Measurements from ENCODE around the gene NT5C1B. TPM values are rescaled to one million over a fixed set of nuclear protein-coding genes. Genes with fewer than 3 reads are reported as not detected.
"Not testable (repeated sequence)": the region's sequence is repeated elsewhere in the genome, so short reads cannot be mapped to it uniquely, and the experiment has no call there.

The NT5C1B gene
- total RNA-seq (ENCODE audit: low replicate concordance) = not detected in 2 replicates
- long read RNA-seq = 0 reads

DNA sequence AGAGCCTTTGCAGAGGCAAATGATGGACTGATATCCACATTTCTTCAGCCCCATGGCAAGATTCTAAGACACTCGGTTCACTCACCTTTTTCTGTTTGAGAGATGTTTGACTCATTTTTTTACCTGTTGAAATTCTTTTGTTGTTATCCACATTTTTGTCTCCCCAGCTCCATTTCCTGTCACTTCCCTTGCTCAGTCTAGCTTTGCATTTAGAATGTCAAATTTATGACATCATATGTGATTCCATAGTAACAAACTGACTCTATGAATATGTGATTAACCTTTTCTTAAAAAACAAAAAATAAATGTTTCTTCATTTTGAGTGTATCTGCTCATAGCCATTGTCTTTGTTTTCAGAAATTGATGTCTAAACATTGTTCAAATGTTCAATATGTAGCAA, at the start of gene NT5C1B:
NT5C1B (minus strand) TSS at position 216 of the 400 bp plus-strand sequence; CDS start at position 115, 101 bp downstream.
- Mint-ChIP-seq H3K27me3 (no peaks in the 10 kb centered on the region), H3K27ac (no peak within 1 kb of the TSS), H3K9me3 (no peaks in the 10 kb centered on the region), H3K4me1 (ENCODE audit: unreplicated experiment) (no peaks in the 10 kb centered on the region), H3K4me3 (no peak within 1 kb of the TSS), H3K36me3 (peaks cover 5% of the 10 kb centered on the region)
- DNase-seq (ENCODE audit: extremely low spot score, unreplicated experiment) = no peak
- TF ChIP-seq, protein P1, sequence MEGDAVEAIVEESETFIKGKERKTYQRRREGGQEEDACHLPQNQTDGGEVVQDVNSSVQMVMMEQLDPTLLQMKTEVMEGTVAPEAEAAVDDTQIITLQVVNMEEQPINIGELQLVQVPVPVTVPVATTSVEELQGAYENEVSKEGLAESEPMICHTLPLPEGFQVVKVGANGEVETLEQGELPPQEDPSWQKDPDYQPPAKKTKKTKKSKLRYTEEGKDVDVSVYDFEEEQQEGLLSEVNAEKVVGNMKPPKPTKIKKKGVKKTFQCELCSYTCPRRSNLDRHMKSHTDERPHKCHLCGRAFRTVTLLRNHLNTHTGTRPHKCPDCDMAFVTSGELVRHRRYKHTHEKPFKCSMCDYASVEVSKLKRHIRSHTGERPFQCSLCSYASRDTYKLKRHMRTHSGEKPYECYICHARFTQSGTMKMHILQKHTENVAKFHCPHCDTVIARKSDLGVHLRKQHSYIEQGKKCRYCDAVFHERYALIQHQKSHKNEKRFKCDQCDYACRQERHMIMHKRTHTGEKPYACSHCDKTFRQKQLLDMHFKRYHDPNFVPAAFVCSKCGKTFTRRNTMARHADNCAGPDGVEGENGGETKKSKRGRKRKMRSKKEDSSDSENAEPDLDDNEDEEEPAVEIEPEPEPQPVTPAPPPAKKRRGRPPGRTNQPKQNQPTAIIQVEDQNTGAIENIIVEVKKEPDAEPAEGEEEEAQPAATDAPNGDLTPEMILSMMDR (conservative IDR thresholded peaks at IDR 0.05) = no peak

DNA sequence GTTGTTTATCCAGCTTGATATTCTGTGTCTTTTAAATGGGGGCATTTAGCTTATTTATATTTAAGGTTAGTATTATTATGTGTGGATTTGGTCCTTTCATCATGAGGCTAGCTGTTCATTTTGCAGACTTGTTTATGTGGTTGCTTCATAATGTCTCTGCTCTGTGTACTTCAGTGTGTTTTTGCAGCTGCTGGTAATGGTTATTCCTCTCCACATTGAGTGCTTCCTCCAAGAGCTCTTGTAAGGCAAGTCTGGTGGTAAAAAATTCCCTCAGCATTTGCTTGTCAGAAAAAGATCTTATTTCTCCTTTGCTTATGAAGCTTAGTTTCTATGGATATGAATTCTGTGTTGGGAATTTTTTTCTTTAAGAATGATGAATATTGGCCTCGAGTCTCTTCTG, 47.8 kb upstream of the NT5C1B start:
- no peak for DNase-seq (ENCODE audit: extremely low spot score, unreplicated experiment)
- Mint-ChIP-seq H3K4me1 (ENCODE audit: unreplicated experiment) (no peaks in the 10 kb centered on the region), H3K4me3 (no peak overlapping the region), H3K9me3 (peaks cover 17% of the 10 kb centered on the region), H3K36me3 (no peaks in the 10 kb centered on the region), H3K27me3 (no peaks in the 10 kb centered on the region), H3K27ac (no peak overlapping the region)
- TF ChIP-seq, protein P1 (conservative IDR thresholded peaks at IDR 0.05) = no peak

DNA sequence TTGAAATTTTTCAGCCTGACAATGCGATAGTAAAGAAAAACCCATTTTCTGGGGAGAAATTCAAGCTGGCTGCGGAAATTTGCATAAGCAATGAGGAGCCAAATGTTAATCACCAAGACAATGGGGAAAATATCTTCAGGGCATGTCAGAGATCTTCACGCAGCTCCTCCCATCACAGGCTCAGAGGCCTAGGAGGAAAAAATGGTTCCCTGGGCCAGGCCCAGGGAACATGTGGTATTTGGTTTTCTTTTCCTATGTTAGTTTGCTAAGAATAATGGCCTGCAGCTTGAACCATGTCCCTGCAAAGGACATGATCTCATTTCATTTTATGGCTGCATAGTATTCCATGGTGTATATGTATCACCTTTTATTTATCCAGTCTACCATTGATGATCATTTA, 43.3 kb upstream of the NT5C1B start:
- H3K27me3 Mint-ChIP-seq; H3K27ac Mint-ChIP-seq; H3K36me3 Mint-ChIP-seq; DNase-seq (ENCODE audit: extremely low spot score, unreplicated experiment); H3K4me1 Mint-ChIP-seq (ENCODE audit: unreplicated experiment); H3K4me3 Mint-ChIP-seq: not testable (repeated sequence)
- peaks cover 14% of the 10 kb centered on the region for H3K9me3 Mint-ChIP-seq

DNA sequence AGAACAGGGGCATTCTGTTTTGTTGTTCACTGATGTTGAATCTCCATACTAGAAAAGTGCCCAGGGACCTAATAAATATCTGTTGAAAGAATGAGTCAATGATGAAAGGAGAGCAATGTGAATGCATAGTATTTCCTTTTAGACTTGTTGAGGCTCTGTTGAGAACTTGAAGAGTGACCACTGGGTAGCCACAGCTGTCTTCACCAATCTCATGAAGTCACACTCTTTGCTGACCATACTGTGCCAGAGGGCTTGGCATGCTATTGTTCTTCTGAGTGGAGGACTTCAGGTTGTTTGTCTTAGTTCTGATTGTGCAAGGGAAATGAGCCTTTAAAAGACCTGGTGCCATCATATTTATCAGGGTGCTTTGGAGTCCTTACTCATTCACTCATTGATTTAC, 41.6 kb upstream of the NT5C1B start:
- DNase-seq (ENCODE audit: extremely low spot score, unreplicated experiment) = no peak
- Mint-ChIP-seq H3K36me3 (no peaks in the 10 kb centered on the region), H3K9me3 (peaks cover 6% of the 10 kb centered on the region), H3K4me1 (ENCODE audit: unreplicated experiment) (no peaks in the 10 kb centered on the region), H3K27me3 (no peaks in the 10 kb centered on the region), H3K27ac (no peak overlapping the region), H3K4me3 (no peak overlapping the region)
- TF ChIP-seq, protein P1 (conservative IDR thresholded peaks at IDR 0.05) = no peak

- TF ChIP-seq, protein P1 (conservative IDR thresholded peaks at IDR 0.05) = no peak
- Mint-ChIP-seq H3K27ac (no peak overlapping the region), H3K36me3 (no peaks in the 10 kb centered on the region), H3K9me3 (peaks cover 6% of the 10 kb centered on the region), H3K4me1 (ENCODE audit: unreplicated experiment) (no peaks in the 10 kb centered on the region), H3K27me3 (no peaks in the 10 kb centered on the region), H3K4me3 (no peak overlapping the region)
- DNase-seq (ENCODE audit: extremely low spot score, unreplicated experiment) = no peak
Measured at GRCh38 chr2:18630541-18630940, 41.2 kb upstream of the NT5C1B start.

- H3K9me3 Mint-ChIP-seq = peaks cover 6% of the 10 kb centered on the region
- H3K27ac Mint-ChIP-seq = no peak overlapping the region
- no peak for DNase-seq (ENCODE audit: extremely low spot score, unreplicated experiment)
- H3K4me3 Mint-ChIP-seq = no peak overlapping the region
- TF ChIP-seq, protein P1 (conservative IDR thresholded peaks at IDR 0.05) = no peak
- H3K27me3 Mint-ChIP-seq = no peaks in the 10 kb centered on the region
- no peaks in the 10 kb centered on the region for H3K4me1 Mint-ChIP-seq (ENCODE audit: unreplicated experiment)
- H3K36me3 Mint-ChIP-seq = no peaks in the 10 kb centered on the region
Measured at GRCh38 chr2:18630101-18630500, 40.7 kb upstream of the NT5C1B start.

All from type B pancreatic cell (in vitro differentiated cells).